Measurements from ENCODE around the gene PARD3B. TPM values are rescaled to one million over a fixed set of nuclear protein-coding genes. Genes with fewer than 3 reads are reported as not detected.

PARD3B gene
- total and polyA plus RNA-seq, 7 donors, result 0.42 to 6.0 (median 4.8) TPM

DNA sequence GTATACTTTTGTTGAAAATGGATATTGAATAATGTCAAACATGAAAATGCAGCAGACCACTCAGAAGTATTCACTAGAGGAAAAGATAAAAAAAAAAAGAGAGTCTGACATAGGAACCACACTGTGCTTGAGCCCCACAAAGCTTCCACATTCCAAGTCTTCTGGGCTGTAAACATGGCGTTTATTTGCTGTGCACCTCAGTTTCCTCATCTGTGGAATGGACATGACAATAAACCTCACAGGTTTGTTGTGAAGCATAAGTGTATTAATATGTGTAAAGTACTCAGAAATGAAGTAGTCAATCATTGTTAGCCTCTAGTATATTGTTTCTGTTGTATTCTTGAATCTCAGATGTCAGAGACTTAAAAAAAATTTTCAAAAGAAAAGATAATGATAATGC lies 611.2 kb downstream of the PARD3B start:
- no peaks in the 10 kb centered on the region for H3K4me1 ChIP-seq
- intact Hi-C loops (cut with DNase I), result no loop called here
- H3K36me3 ChIP-seq (ENCODE audit: insufficient read depth in 1 of 2, low read depth in 1 of 2), result no peaks in the 10 kb centered on the region
- no peaks in the 10 kb centered on the region for H3K9me3 ChIP-seq
- ATAC-seq, result no peak
- TF ChIP-seq, protein P1, sequence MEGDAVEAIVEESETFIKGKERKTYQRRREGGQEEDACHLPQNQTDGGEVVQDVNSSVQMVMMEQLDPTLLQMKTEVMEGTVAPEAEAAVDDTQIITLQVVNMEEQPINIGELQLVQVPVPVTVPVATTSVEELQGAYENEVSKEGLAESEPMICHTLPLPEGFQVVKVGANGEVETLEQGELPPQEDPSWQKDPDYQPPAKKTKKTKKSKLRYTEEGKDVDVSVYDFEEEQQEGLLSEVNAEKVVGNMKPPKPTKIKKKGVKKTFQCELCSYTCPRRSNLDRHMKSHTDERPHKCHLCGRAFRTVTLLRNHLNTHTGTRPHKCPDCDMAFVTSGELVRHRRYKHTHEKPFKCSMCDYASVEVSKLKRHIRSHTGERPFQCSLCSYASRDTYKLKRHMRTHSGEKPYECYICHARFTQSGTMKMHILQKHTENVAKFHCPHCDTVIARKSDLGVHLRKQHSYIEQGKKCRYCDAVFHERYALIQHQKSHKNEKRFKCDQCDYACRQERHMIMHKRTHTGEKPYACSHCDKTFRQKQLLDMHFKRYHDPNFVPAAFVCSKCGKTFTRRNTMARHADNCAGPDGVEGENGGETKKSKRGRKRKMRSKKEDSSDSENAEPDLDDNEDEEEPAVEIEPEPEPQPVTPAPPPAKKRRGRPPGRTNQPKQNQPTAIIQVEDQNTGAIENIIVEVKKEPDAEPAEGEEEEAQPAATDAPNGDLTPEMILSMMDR (IDR thresholded peaks at IDR 0.05), result no peak
- 89 to 97% (median 93%) methylated on average over 1 of the region's 1 CpG for WGBS, 3 donors
- DNase-seq, result no peak
- H3K27me3 ChIP-seq (ENCODE audit: insufficient read depth in 3 of 3, low read length in 2 of 3), result no peaks in the 10 kb centered on the region
- no peak overlapping the region for H3K27ac ChIP-seq
- no peak overlapping the region for H3K4me3 ChIP-seq

GRCh38 chr2:205158404-205158803 lies 613.1 kb downstream of the PARD3B start:
- no peak for DNase-seq
- no peaks in the 10 kb centered on the region for H3K4me1 ChIP-seq
- intact Hi-C loops (cut with DNase I), result no loop called here

DNA sequence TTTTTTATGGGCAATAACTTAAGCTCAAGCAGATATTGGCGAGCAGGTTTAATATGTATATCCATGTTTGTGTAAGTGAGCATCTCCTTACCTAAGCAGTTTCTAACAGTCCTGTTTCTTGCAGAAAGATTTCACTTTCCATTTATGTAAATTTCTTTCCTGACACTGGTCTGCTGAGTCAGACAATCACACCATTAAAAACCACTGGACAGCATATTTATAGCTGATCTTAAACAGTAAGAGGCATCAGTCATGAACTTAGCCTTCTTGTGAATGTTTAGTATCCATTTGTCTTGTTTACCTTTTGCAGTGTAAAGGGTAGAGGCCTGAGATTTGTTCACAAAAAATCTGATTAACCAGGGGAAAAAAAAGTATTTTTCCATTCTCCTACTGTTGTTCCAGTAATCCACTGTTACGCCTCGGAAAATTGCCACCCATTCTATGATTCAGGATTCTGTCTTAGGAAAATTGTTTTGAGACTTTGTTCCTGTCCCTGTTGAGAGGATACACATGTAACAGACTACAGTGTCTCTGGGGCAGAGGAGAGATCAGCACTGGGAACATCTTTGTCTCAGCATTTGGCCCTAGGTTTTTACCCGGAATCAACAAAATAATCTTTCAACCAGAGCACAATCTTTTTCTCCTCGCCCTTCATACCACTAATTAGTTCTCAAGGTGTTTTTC lies 616.0 kb downstream of the PARD3B start:
- Histone ChIP-seq H3K36me3 (ENCODE audit: insufficient read depth in 1 of 2, low read depth in 1 of 2) (no peaks in the 10 kb centered on the region), H3K4me1 (no peaks in the 10 kb centered on the region), H3K4me3 (no peak overlapping the region), H3K9me3 (no peaks in the 10 kb centered on the region), H3K27ac (no peak overlapping the region), H3K27me3 (ENCODE audit: insufficient read depth in 3 of 3, low read length in 2 of 3) (no peaks in the 10 kb centered on the region)
- intact Hi-C loops (cut with DNase I), result no loop called here
- 69 to 84% (median 82%) methylated on average over 5 of the region's 5 CpGs for WGBS, 3 donors
- DNase-seq (no peak), ATAC-seq (no peak)
- TF ChIP-seq, protein P1 (IDR thresholded peaks at IDR 0.05), result no peak

More at GRCh38 chr2:205158404-205158803, 613.1 kb downstream of the PARD3B start:
- no peak overlapping the region for H3K4me3 ChIP-seq
- H3K27me3 ChIP-seq (ENCODE audit: insufficient read depth in 3 of 3, low read length in 2 of 3), result no peaks in the 10 kb centered on the region
- 84 to 85% (median 84%) methylated on average over 6 of the region's 6 CpGs for WGBS, 3 donors
- no peaks in the 10 kb centered on the region for H3K36me3 ChIP-seq (ENCODE audit: insufficient read depth in 1 of 2, low read depth in 1 of 2)
- no peaks in the 10 kb centered on the region for H3K9me3 ChIP-seq
- no peak for ATAC-seq
- no peak overlapping the region for H3K27ac ChIP-seq
- TF ChIP-seq, protein P1 (IDR thresholded peaks at IDR 0.05), result no peak

GRCh38 chr2:205166745-205167144 lies 621.5 kb downstream of the PARD3B start:
- H3K27me3 ChIP-seq (ENCODE audit: insufficient read depth in 3 of 3, low read length in 2 of 3), result no peaks in the 10 kb centered on the region
- no peak overlapping the region for H3K27ac ChIP-seq
- no peaks in the 10 kb centered on the region for H3K36me3 ChIP-seq (ENCODE audit: insufficient read depth in 1 of 2, low read depth in 1 of 2)
- H3K4me1 ChIP-seq, result no peaks in the 10 kb centered on the region
- intact Hi-C loops (cut with DNase I), result no loop called here
- TF ChIP-seq, protein P1 (IDR thresholded peaks at IDR 0.05), result no peak
- 39 to 54% (median 43%) methylated on average over 2 of the region's 2 CpGs for WGBS, 3 donors
- no peak overlapping the region for H3K4me3 ChIP-seq
- H3K9me3 ChIP-seq, result no peaks in the 10 kb centered on the region
- no peak for DNase-seq
- no peak for ATAC-seq

GRCh38 chr2:205169012-205169411 lies 623.7 kb downstream of the PARD3B start:
- Histone ChIP-seq H3K27ac (no peak overlapping the region), H3K4me3 (no peak overlapping the region), H3K36me3 (ENCODE audit: insufficient read depth in 1 of 2, low read depth in 1 of 2) (no peaks in the 10 kb centered on the region), H3K9me3 (no peaks in the 10 kb centered on the region), H3K27me3 (ENCODE audit: insufficient read depth in 3 of 3, low read length in 2 of 3) (no peaks in the 10 kb centered on the region), H3K4me1 (no peaks in the 10 kb centered on the region)
- TF ChIP-seq, protein P1 (IDR thresholded peaks at IDR 0.05), result no peak
- intact Hi-C loops (cut with DNase I), result no loop called here
- no peak for DNase-seq
- 94 to 95% (median 94%) methylated on average over 2 of the region's 2 CpGs for WGBS, 3 donors
- no peak for ATAC-seq
